GM18507 (cell line): Measurements from ENCODE around the gene UBTD1.
"Not testable (repeated sequence)": the region's sequence is repeated elsewhere in the genome, so short reads cannot be mapped to it uniquely, and the experiment has no call there.

Source experiments
- DNase-seq: peaks from one replicate; pipeline ENCODE4 v3.0.0; 2011; ENCODE audit warnings: low read depth; ENCODE audit not compliant: insufficient read length; ENCODE audit errors: extremely low spot score
- FAIRE-seq: peaks from 2 replicates; lab custom pipeline; 2011; peaks lifted over from hg19 to GRCh38; lab: Jason Lieb, UNC

Gene UBTD1

GRCh38 chr10:97498841-97499560, at the start of gene UBTD1:
UBTD1 (plus strand) TSS chr10:97498924; CDS start chr10:97499204, 280 bp downstream.
- DNase-seq (peak; percentile 18), FAIRE-seq (no peak)

GRCh38 chr10:97450828-97451227, 47.9 kb upstream of the UBTD1 start:
- DNase-seq: no peak

GRCh38 chr10:97451605-97452004, 47.1 kb upstream of the UBTD1 start:
- FAIRE-seq (no peak), DNase-seq (no peak)

More at GRCh38 chr10:97450828-97451227, 47.9 kb upstream of the UBTD1 start:
- no peak for FAIRE-seq

GRCh38 chr10:97452352-97452751, 46.4 kb upstream of the UBTD1 start:
- FAIRE-seq: no peak
- no peak for DNase-seq

GRCh38 chr10:97454330-97455036, 44.2 kb upstream of the UBTD1 start:
- FAIRE-seq: no peak
- DNase-seq: no peak

GRCh38 chr10:97456034-97456685, 42.6 kb upstream of the UBTD1 start:
- no peak for FAIRE-seq
- no peak for DNase-seq

GRCh38 chr10:97456686-97457065, 42.0 kb upstream of the UBTD1 start:
- FAIRE-seq: no peak
- no peak for DNase-seq

- FAIRE-seq (no peak), DNase-seq (no peak)
Observed at GRCh38 chr10:97459111-97459510, 39.6 kb upstream of the UBTD1 start.

GRCh38 chr10:97459933-97460332, 38.8 kb upstream of the UBTD1 start:
- FAIRE-seq (no peak), DNase-seq (no peak)

GRCh38 chr10:97462309-97462708, 36.4 kb upstream of the UBTD1 start:
- FAIRE-seq: no peak
- no peak for DNase-seq

GRCh38 chr10:97463363-97464132, 35.2 kb upstream of the UBTD1 start:
- no peak for DNase-seq
- FAIRE-seq: peak; percentile 62

GRCh38 chr10:97464226-97464625, 34.5 kb upstream of the UBTD1 start:
- no peak for FAIRE-seq
- DNase-seq: no peak

- FAIRE-seq: no peak
- DNase-seq: no peak
Observed at GRCh38 chr10:97465982-97466381, 32.7 kb upstream of the UBTD1 start.

- no peak for DNase-seq
- FAIRE-seq: no peak
Observed at GRCh38 chr10:97466755-97467154, 32.0 kb upstream of the UBTD1 start.

- no peak for FAIRE-seq
Observed at GRCh38 chr10:97468162-97468561, 30.6 kb upstream of the UBTD1 start.

GRCh38 chr10:97468781-97469180, 29.9 kb upstream of the UBTD1 start:
- DNase-seq, FAIRE-seq: not testable (repeated sequence)

More at GRCh38 chr10:97468162-97468561, 30.6 kb upstream of the UBTD1 start:
- DNase-seq: no peak

- DNase-seq (no peak), FAIRE-seq (no peak)
Observed at GRCh38 chr10:97474918-97475317, 23.8 kb upstream of the UBTD1 start.

- FAIRE-seq: no peak
- DNase-seq: no peak
Observed at GRCh38 chr10:97475936-97476594, 22.7 kb upstream of the UBTD1 start.

- FAIRE-seq, DNase-seq: not testable (repeated sequence)
Observed at GRCh38 chr10:97479410-97479809, 19.3 kb upstream of the UBTD1 start.
